Activated naive CD8-positive, alpha-beta T cell treated with anti-CD3 and anti-CD28 coated beads, Interleukin-2, amount 50 U/mL, for 16 hours (primary cell): Measurements from ENCODE around the gene C3orf52.
"Not testable (repeated sequence)": the region's sequence is repeated elsewhere in the genome, so short reads cannot be mapped to it uniquely, and the experiment has no call there.

Experiments used
- DNase-seq: peaks from one replicate; pipeline ENCODE4 v3.0.0-alpha.2; 2020; ENCODE audit warnings: low read depth, low spot score

Gene C3orf52

DNA sequence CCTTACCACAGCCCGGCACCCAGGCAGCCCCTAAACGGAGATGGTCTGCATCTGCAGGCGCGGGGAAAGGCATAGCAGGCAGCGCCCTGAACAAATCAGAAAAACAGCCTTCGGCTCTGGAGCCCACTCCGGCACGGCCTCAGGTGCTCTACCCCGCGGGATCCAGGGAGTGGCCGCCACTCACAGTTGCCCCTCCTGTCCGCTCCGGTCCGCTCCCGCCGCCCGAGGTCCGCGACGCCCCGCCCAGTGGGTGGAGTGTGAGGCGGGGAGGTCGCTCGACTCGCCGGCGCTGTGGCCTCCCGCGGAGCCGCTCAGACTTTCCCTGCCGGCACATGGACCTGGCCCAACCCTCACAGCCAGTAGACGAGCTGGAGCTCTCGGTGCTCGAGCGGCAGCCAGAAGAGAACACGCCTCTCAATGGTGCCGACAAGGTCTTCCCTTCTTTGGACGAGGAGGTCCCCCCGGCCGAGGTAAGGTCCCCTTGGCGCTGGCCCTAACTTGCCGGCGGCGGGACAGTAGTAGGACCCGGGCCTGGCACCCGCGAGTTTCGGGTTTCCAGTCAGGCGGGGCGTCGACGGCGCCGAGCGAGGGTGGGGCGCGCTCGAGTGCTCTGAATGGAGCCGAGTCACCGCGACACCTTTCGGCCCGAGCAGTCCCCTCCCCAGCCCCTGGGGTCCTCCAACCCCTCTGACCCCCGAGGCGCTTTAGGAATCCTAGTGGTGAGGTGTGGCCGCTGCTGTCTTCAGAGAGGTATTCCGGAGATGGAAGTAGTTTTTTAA is at the start of gene C3orf52:
Gene C3orf52 (plus strand): TSS at position 314 of the 779 bp plus-strand sequence. CDS start 19 bp downstream, at position 333.
- DNase-seq: peak; percentile 4

GRCh38 chr3:112037194-112037593 is 49.0 kb upstream of the C3orf52 start:
- DNase-seq: not testable (repeated sequence)

DNA sequence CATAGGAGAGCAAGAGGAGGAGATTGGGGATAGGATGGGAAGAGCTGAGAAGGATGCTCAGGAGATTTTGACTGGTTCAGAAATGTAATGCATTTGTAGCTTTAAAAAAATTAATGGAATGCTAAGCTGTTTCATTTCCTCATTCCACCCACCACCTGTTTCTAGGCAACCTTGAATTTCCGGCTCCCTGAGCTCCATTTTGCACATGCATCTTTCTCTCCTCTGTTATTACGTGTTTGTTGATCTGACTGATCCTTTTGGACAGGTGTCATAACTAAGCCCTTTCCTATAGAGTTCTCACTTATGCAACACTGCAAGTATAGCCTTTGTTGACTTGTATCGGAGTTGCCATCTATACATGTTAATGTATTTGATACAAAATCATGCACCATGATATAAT is 47.3 kb upstream of the C3orf52 start:
- no peak for DNase-seq

- no peak for DNase-seq
Measured at GRCh38 chr3:112041321-112041720, 44.9 kb upstream of the C3orf52 start.

- no peak for DNase-seq
Measured at GRCh38 chr3:112042842-112043280, 43.3 kb upstream of the C3orf52 start.

DNA sequence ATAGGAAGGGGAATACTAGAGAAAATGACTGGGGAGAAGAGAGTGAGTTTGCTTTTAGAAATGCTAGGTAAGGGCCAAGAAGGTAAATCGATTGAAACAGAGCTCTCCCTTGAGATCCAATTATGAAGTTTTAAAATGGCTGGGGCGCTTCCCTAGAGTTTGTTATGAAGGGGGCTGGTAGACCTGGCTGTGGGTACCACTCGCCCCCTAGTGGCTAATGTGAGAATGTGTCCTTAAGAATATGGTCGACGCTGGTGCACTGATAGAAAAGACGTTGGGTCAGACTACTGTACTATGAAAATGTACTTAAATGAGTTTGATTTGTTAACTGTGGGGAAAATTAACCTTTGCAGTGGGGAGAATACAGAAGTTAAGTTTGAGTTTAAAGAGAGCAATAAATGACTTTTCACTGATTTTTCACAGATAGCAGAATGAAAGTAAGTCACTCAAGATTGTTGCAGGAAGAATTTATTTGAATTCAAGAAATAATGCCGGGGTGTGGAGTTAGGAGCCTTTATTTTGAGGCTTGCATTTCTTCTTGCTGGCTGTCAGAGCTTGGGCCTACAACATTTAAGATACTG is 42.5 kb upstream of the C3orf52 start:
- peak; percentile 4 for DNase-seq

GRCh38 chr3:112046599-112046998 is 39.6 kb upstream of the C3orf52 start:
- no peak for DNase-seq

DNA sequence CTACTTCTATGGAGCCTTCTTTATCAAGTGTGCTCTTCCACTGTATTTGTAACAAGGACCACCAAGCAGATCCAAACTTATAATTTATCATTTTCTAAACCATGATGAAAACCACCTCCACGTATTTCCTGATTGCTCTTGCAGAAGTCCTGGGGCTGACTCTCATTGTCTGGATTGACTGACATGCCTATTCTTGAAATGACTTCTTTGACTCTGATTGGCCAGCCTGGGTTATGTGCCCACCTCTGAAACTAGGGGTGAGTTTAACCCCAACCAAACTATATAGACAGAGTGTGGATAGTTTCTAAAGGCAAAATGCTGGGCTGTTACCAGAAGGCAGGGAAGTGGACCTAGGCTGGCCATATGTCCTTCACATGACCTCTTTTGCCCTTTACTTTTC is 38.9 kb upstream of the C3orf52 start:
- no peak for DNase-seq

GRCh38 chr3:112048911-112049310 is 37.3 kb upstream of the C3orf52 start:
- no peak for DNase-seq

- no peak for DNase-seq
Measured at GRCh38 chr3:112053229-112053628, 33.0 kb upstream of the C3orf52 start.

DNA sequence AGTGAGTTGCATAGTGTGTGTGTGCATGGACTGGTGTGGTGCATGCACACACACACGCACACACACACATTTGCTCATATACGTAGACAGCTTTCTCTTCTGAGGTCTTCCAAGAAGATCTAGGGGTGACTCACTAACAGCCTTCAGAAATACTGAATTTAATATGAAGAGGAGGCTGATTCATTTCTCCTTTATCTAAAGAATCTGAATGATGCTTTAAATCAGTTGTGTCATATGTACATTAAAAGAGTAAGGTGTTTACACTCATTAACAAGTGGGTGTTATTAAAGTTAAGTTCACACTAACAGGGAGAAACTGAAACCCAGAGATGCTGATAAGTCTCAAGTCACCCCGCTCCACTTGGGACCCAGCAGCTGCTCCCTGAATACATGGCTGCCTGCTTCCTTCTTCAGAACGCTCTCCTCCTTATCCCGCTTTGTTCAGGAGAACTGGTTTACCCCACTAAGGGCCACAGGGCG is 29.7 kb upstream of the C3orf52 start:
- DNase-seq: no peak

DNA sequence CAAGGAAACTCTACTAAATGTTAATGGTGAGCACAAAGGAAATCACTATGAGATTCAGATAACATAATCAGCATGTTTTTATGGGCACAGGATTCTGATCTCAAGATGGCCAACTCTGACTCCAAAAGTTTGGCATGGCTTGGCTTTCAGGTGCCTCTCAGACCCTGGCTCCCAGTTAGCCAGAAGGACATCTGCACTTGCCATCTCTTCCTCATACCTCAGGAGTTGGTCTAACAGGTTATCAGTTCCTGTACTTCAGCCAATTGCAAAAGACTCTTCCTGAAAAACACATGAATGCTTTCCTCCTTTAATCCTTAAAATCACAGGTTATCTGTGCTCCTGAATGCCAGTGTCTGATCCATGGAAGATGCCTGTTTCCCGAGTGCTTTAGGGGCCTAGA is 26.7 kb upstream of the C3orf52 start:
- no peak for DNase-seq

DNA sequence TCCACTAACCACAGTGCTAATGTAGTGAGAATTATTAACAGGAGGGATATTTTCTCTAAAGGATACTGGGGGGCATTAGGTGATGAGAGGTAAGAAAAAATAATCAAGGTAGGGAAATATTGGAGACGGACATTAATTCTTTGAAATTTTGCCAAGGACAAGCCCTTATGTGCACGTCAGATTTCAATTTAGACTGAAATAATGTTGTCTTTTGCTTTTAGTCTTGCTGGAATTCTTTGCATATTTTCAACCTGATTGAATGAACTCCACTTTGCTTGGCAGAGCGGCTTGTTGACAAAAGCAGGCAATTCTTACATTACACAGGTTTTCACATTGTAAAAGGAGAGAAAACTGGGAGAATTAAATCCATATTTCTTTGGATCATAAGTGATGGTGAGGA is 25.0 kb upstream of the C3orf52 start:
- no peak for DNase-seq

GRCh38 chr3:112072387-112073060 is 13.7 kb upstream of the C3orf52 start:
- not testable (repeated sequence) for DNase-seq

DNA sequence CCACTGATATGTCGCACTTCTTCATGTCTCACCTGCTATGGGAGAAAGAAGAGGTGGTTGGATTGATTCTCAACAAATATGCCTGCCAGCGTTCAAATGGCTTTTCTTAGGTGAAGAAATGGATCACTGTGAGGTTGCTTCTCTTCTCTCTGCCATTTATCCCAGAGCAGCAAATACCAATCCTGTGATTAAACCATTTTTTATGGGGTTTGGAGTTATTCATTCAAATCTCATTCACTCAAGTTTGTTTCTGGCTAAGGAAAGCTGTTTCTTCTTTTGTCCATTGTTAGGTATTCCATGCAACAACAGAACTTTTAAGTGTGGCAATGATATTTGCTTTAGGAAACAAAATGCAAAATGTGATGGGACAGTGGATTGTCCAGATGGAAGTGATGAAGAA is 12.2 kb upstream of the C3orf52 start:
- no peak for DNase-seq

GRCh38 chr3:112074616-112075497 is 11.3 kb upstream of the C3orf52 start:
- DNase-seq: no peak

DNA sequence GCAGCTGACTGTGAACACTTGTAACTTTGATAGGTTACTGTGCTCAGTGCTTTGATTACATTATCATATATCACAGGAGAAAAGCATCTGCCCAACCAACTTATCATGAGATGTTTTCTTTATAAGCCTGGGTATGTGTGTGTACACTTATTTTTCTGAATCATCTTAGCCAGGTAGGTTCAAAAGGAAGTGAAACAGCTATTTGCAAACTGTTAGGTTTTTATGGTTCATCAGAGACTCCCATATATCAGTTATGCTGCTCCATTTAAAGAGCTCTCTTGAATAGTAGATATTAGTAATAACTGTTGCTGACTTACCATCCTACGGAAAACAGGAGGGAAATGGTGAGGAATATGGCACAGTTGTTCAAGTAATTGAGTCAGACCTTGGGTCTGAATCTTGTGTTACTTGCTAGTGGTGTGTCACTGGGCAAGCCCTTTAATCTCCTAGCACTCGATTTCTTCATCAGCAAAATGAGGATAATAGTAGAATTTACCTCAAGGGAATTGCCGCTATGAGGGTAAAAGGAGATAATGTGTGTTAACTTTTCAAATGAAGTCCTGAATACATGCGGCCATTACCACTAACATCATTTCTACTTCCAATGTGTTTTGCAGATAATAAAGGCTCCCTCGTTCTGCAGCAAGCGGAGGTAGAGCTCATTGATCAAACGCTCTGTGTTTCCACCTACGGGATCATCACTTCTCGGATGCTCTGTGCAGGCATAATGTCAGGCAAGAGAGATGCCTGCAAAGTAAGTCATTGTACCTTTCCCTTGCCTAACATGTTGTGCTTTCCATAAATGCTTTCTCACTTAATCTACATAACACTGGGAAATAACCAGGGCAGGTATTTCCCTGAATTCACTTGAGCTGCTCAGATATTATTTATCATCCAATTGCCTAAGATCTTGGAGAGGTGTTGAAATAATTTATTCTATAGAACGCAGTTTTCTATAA is 7.8 kb upstream of the C3orf52 start:
- DNase-seq: no peak

- DNase-seq: no peak
Measured at GRCh38 chr3:112083239-112083638, 3.0 kb upstream of the C3orf52 start.

DNA sequence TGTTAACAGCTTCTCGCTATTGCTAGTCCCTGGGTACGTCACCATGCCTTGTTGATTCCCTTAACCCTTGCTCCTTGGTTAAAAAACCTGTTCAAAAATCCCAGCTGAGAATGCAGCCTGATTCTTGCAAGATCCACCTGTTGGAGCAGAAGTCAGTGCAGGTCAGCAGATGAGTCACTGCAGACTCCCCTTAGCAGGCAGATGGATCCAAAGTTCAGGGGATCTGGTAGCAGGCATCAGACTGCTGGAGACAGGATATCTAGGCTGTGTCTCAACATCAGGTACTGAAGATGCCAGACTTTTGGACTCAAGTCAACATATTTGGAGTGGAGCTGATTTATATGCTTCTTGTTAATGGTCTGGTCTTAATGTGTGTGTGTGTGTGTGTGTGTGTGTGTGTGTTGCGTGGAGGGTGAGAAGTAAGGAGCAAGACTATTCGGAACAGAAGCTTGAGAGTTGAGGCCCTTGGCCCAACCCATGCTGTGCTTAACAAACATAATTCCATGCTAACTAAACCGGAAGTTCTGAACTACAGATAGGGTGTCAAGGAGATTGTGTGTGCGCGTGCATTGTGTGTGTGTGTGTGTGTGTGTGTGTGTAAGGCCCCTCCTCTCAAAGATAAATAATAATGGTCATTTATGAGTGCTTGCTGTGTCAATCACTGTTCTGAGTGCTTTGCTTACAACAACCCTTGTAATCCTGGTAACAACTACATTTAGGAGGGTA is 1.0 kb upstream of the C3orf52 start:
- DNase-seq: no peak

DNA sequence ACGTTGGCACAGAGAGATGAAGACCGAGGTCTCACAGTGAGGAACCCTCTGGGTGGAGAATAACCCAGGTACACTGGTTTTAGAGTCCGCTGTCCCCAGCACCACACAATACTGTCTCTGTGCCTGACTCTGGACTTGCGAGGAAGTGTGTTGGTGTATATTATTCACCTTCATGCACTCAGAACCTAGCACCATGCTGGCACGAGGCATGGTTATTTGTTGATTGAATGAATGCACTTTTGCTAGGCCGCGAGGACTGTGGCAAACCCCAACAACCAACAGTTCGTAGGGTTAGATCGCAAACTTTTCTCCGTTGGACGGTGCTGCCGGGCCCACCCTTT is 484 bp upstream of the C3orf52 start:
- no peak for DNase-seq
